UCSD-AML1 (cell line): Measurements from ENCODE around the gene ARHGAP5.
"Not testable (repeated sequence)": the region's sequence is repeated elsewhere in the genome, so short reads cannot be mapped to it uniquely, and the experiment has no call there.

Source experiments
- DNase-seq: peaks from one replicate; lab custom pipeline; 2025; ENCODE audit not compliant: unreplicated experiment; lab: John Stamatoyannopoulos, UW

Gene ARHGAP5

GRCh38 chr14:32109676-32110547 is 32.8 kb downstream of the ARHGAP5 start:
- no peak for DNase-seq

GRCh38 chr14:32110548-32110896 is 33.4 kb downstream of the ARHGAP5 start:
- no peak for DNase-seq

GRCh38 chr14:32121536-32121935 is 44.4 kb downstream of the ARHGAP5 start:
- no peak for DNase-seq

GRCh38 chr14:32121948-32122347 is 44.8 kb downstream of the ARHGAP5 start:
- DNase-seq, result no peak

GRCh38 chr14:32126899-32127730 is 50.0 kb downstream of the ARHGAP5 start:
- DNase-seq, result not testable (repeated sequence)

GRCh38 chr14:32127731-32128654 is 50.9 kb downstream of the ARHGAP5 start:
- not testable (repeated sequence) for DNase-seq

GRCh38 chr14:32128703-32129102 is 51.6 kb downstream of the ARHGAP5 start:
- no peak for DNase-seq

GRCh38 chr14:32129124-32129523 is 52.0 kb downstream of the ARHGAP5 start:
- no peak for DNase-seq

- not testable (repeated sequence) for DNase-seq
Measured at GRCh38 chr14:32131689-32132088, 54.6 kb downstream of the ARHGAP5 start.

GRCh38 chr14:32134448-32135097 is 57.5 kb downstream of the ARHGAP5 start:
- DNase-seq, result no peak

GRCh38 chr14:32136027-32136825 is 59.1 kb downstream of the ARHGAP5 start:
- DNase-seq, result no peak

- no peak for DNase-seq
Measured at GRCh38 chr14:32137313-32137712, 60.2 kb downstream of the ARHGAP5 start.

GRCh38 chr14:32137892-32138291 is 60.8 kb downstream of the ARHGAP5 start:
- no peak for DNase-seq

GRCh38 chr14:32142341-32142740 is 65.2 kb downstream of the ARHGAP5 start:
- DNase-seq, result no peak

- no peak for DNase-seq
Measured at GRCh38 chr14:32142754-32143437, 65.8 kb downstream of the ARHGAP5 start.

GRCh38 chr14:32150392-32150791 is 73.3 kb downstream of the ARHGAP5 start:
- no peak for DNase-seq

GRCh38 chr14:32166029-32166428 is 88.9 kb downstream of the ARHGAP5 start:
- no peak for DNase-seq

GRCh38 chr14:32166924-32167323 is 89.8 kb downstream of the ARHGAP5 start:
- DNase-seq, result no peak

GRCh38 chr14:32167907-32168306 is 90.8 kb downstream of the ARHGAP5 start:
- DNase-seq, result no peak
